Esophagus (tissue), 2 donors: Measurements from ENCODE around the gene LILRB3. TPM values are rescaled to one million over a fixed set of nuclear protein-coding genes. Genes with fewer than 3 reads are reported as not detected.
"Not testable (repeated sequence)": the region's sequence is repeated elsewhere in the genome, so short reads cannot be mapped to it uniquely, and the experiment has no call there.

Source experiments
- H3K27ac ChIP-seq, 2 donors: one replicate each; pipeline ENCODE4 v1.5.1; 2013; ENCODE audit warnings: low read depth in 2 of 2, mild to moderate bottlenecking in 2 of 2, inconsistent platforms in 1 of 2, low read length in 1 of 2, moderate library complexity in 1 of 2
- H3K27me3 ChIP-seq, 2 donors: one replicate each; pipeline ENCODE4 v1.6.1; 2013; ENCODE audit warnings: low read length in 2 of 2, control low read depth in 1 of 2, mild to moderate bottlenecking in 1 of 2; ENCODE audit not compliant: insufficient read depth in 2 of 2, control insufficient read depth in 1 of 2
- H3K36me3 ChIP-seq, 2 donors: one replicate each; pipeline ENCODE4 v1.6.1; 2013; ENCODE audit warnings: low read length in 1 of 2; ENCODE audit not compliant: control insufficient read depth in 2 of 2, insufficient read depth in 2 of 2
- H3K4me1 ChIP-seq, 2 donors: one replicate each; pipeline ENCODE4 v1.6.1; 2013; ENCODE audit warnings: low read length in 1 of 2; ENCODE audit not compliant: control insufficient read depth in 2 of 2, insufficient read depth in 2 of 2
- H3K4me3 ChIP-seq, 2 donors: one replicate each; pipeline ENCODE4 v1.5.1; 2013; ENCODE audit warnings: low read length in 2 of 2, mild to moderate bottlenecking in 2 of 2, low read depth in 1 of 2, moderate library complexity in 1 of 2
- H3K9me3 ChIP-seq, 2 donors: one replicate each; pipeline ENCODE4 v1.6.1; 2013; ENCODE audit warnings: mild to moderate bottlenecking in 2 of 2, low read depth in 1 of 2, low read length in 1 of 2, moderate library complexity in 1 of 2; ENCODE audit not compliant: control insufficient read depth in 2 of 2, insufficient read depth in 1 of 2
- WGBS, 2 donors: extraction: QIAGEN DNeasy Blood & Tissue Kit; methylation state at CpG; one replicate each; pipeline ENCODE4 v1.1.7; 2013; 5-methylcytosine and 5-hydroxymethylcytosine counted together
- polyA plus RNA-seq, 2 donors: library from polyadenylated mRNA; stranded (reverse); fragments of 200-250 nt; gene quantifications; one replicate each; pipeline ENCODE4 v1.2.3, GENCODE V29; 2013
- donor health status: healthy with polysubstance abuse.
- donor health status: Bipolar disorder and iron deficiency.

LILRB3 gene
- polyA plus RNA-seq, 2 donors: 0.63 to 0.75 TPM

GRCh38 chr19:54216869-54217268 lies 5.9 kb downstream of the LILRB3 start:
- Histone ChIP-seq H3K27me3 (no peaks in the 10 kb centered on the region), H3K9me3 (peaks cover 0 to 4% of the 10 kb centered on the region in 2 donors), H3K36me3 (peaks cover 0 to 3% of the 10 kb centered on the region in 2 donors), H3K4me1 (no peaks in the 10 kb centered on the region), H3K27ac (no peak overlapping the region), H3K4me3 (no peak overlapping the region)
- 89 to 92% methylated on average over 9 of the region's 9 CpGs for WGBS, 2 donors

GRCh38 chr19:54214734-54215133 lies 8.1 kb downstream of the LILRB3 start:
- H3K27ac ChIP-seq, H3K9me3 ChIP-seq, H3K4me1 ChIP-seq, H3K4me3 ChIP-seq, H3K36me3 ChIP-seq, H3K27me3 ChIP-seq: not testable (repeated sequence)
- WGBS, 2 donors: 95 to 96% methylated on average over 11 to 14 of the region's 19 CpGs

DNA sequence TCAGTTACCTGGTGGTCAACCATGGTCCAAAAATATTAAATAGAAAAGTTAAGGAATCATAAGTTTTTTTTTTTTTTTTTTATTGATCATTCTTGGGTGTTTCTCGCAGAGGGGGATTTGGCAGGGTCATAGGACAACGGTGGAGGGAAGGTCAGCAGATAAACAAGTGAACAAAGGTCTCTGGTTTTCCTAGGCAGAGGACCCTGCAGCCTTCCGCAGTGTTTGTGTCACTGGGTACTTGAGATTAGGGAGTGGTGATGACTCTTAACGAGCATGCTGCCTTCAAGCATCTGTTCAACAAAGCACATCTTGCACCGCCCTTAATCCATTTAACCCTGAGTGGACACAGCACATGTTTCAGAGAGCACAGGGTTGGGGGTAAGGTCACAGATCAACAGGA lies 8.6 kb downstream of the LILRB3 start:
- not testable (repeated sequence) for H3K27ac ChIP-seq, H3K27me3 ChIP-seq, H3K36me3 ChIP-seq, H3K9me3 ChIP-seq, H3K4me1 ChIP-seq, H3K4me3 ChIP-seq
- WGBS, 2 donors: 40 to 67% methylated on average over 2 to 5 of the region's 5 CpGs

DNA sequence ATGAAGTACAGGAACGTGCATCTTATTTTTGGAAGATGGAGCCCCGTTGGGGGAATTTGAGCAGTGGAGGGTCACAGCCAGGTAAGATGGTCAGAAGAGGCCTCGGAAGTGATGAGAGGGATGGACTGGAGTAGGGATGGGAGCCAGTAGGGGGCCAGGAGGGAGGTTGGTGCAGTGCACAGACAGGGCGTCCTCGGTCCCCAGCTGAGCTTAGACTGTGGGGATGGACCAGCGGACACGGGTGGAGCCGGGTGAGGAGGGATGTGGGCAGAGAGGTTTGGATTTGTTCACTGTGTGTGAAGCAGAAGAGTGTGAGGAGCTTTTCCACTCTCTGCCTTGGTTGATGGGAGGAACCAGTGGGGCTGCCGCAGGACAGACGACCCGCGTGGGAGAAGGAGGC lies 11.6 kb downstream of the LILRB3 start:
- H3K4me3 ChIP-seq: no peak overlapping the region
- no peaks in the 10 kb centered on the region for H3K27me3 ChIP-seq
- whole genome bisulfite sequencing, 2 donors: 87 to 88% methylated on average over 12 of the region's 12 CpGs
- H3K9me3 ChIP-seq: no peaks in the 10 kb centered on the region
- no peak overlapping the region for H3K27ac ChIP-seq
- H3K4me1 ChIP-seq: peaks cover 8 to 17% of the 10 kb centered on the region in 2 donors
- peaks cover 9 to 26% of the 10 kb centered on the region in 2 donors for H3K36me3 ChIP-seq

- peak overlapping the region; percentile 45 to 88 for H3K27ac ChIP-seq
- no peaks in the 10 kb centered on the region for H3K27me3 ChIP-seq
- peaks cover 11 to 37% of the 10 kb centered on the region in 2 donors for H3K36me3 ChIP-seq
- H3K4me1 ChIP-seq: peaks cover 8 to 20% of the 10 kb centered on the region in 2 donors
- WGBS, 2 donors: 23 to 34% methylated on average over 10 of the region's 10 CpGs
- no peak overlapping the region for H3K4me3 ChIP-seq
- H3K9me3 ChIP-seq: no peaks in the 10 kb centered on the region
These were observed 12.9 kb downstream of the LILRB3 start for GRCh38 chr19:54209811-54210494.

- Histone ChIP-seq H3K36me3 (peaks cover 14 to 37% of the 10 kb centered on the region in 2 donors), H3K27ac (peak overlapping the region; percentile 45 to 88), H3K27me3 (no peaks in the 10 kb centered on the region), H3K4me1 (peaks cover 10 to 20% of the 10 kb centered on the region in 2 donors), H3K9me3 (no peaks in the 10 kb centered on the region), H3K4me3 (no peak overlapping the region)
- 57 to 64% methylated on average over 24 of the region's 24 CpGs for WGBS, 2 donors
These were observed 13.6 kb downstream of the LILRB3 start for GRCh38 chr19:54209058-54209810.

DNA sequence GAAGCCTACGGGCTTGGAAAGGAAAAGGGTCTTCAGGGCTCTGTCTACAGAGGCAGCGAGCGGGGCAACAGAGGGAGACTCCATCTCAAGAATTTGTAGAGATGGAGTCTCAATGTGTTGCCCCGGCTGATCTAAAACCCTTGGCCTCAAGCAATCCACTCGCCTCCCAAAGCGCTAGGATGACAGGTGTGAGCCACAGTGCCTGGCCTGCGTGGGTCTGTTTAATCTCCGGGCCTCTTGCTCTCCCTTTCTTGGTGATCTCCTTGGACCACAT lies 14.1 kb downstream of the LILRB3 start:
- Histone ChIP-seq H3K9me3 (no peaks in the 10 kb centered on the region), H3K27ac (peak overlapping the region; percentile 38 to 53), H3K36me3 (peaks cover 17 to 37% of the 10 kb centered on the region in 2 donors), H3K4me1 (peaks cover 10 to 20% of the 10 kb centered on the region in 2 donors), H3K27me3 (no peaks in the 10 kb centered on the region), H3K4me3 (no peak overlapping the region)
- WGBS, 2 donors: 62 to 74% methylated on average over 8 of the region's 8 CpGs

DNA sequence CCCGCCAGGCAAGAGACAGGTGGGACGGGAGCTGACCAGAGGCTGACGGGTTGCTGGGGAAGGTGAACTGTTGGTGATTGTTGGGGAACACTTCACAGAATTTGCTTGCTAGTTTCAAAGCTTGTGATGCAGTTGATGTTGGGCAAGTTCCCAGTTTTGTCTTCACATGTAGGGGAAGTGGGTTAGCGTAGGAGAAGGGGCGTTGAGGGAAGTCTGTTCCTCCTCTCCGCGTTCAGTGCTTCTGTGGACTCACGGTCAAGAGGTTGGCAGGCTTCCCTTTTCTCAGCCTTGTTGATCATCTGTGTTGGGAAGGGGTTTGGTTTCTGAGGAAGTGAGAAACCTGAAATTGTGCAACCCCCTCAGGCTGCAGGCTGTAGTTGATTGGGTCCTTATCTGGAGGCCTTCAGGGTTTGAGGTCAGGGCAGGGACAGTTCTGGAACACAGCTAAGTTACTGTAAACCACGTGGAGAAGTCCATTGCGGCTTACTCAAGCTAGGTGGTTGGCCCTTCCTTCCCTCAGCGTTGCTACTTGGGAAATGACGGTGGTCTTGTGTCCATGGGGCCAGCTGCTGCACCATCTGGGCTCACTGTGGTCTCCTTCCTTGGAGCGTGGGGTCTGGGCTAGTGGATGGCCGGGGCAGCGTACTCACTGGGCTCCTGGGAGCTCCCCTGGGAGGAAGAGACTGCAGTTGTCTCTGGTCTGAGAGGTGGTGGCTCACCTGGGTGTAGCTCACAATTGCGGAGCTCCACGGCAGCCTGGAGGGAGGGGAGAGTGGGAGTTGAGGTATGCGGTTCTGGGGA lies 14.6 kb downstream of the LILRB3 start:
- H3K4me3 ChIP-seq: no peak overlapping the region
- H3K4me1 ChIP-seq: peaks cover 13 to 20% of the 10 kb centered on the region in 2 donors
- 65 to 66% methylated on average over 18 of the region's 18 CpGs for WGBS, 2 donors
- H3K27me3 ChIP-seq: no peaks in the 10 kb centered on the region
- peaks cover 20 to 39% of the 10 kb centered on the region in 2 donors for H3K36me3 ChIP-seq
- H3K27ac ChIP-seq: peak overlapping the region; percentile 38 to 53
- H3K9me3 ChIP-seq: no peaks in the 10 kb centered on the region

DNA sequence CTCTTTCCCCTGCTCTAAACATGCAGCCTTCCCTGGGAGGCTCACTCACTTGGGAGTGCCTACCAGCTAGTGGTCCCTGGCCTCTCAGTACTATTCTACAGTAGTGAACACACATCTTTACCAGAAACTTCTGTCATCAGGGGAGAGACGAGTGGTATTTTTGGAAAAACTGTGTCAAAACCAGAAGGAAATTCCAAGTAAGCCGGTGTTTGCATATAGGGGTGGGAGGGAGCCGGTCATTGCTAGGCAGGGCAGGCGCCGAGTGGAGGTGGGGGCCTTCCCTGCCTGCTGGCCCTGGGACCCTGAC lies 15.2 kb downstream of the LILRB3 start:
- no peaks in the 10 kb centered on the region for H3K9me3 ChIP-seq
- H3K4me3 ChIP-seq: no peak overlapping the region
- WGBS, 2 donors: 73 to 79% methylated on average over 5 of the region's 5 CpGs
- H3K27ac ChIP-seq: peak overlapping the region in 1 of 2 donors; percentile 6
- peaks cover 13 to 23% of the 10 kb centered on the region in 2 donors for H3K4me1 ChIP-seq
- peaks cover 20 to 41% of the 10 kb centered on the region in 2 donors for H3K36me3 ChIP-seq
- H3K27me3 ChIP-seq: no peaks in the 10 kb centered on the region
